Left lobe of liver (tissue), 2 donors: Measurements from ENCODE around the gene CHAF1A. TPM values are rescaled to one million over a fixed set of nuclear protein-coding genes. Genes with fewer than 3 reads are reported as not detected.
A peak's percentile ranks its signal among the peaks of the same experiment; 100 is the strongest.

Experiments used
- ATAC-seq: fragments of 200-7000 bp; cut with Tn5 transposase; one replicate; pipeline ENCODE4 v1.9.1; 2020; ENCODE audit warnings: mild to moderate bottlenecking, moderate library complexity
- DNase-seq: peaks from one replicate; pipeline ENCODE4 v3.0.0-alpha.2; 2020; ENCODE audit warnings: low spot score
- total RNA-seq: library from RNA; stranded (reverse); gene quantifications from one replicate; pipeline ENCODE4 v1.2.1, GENCODE V29; 2021
- donor health status: DM: no; HTN: no; CAD: no; lungs with moderate emphysema.
- donor health status: DM: no; HTN: yes; CAD: no.

The CHAF1A gene
- total RNA-seq: 3.3 TPM

GRCh38 chr19:4402171-4403004, at the start of gene CHAF1A:
Gene CHAF1A, plus strand, starts transcription at chr19:4402640. Its CDS starts 123 bp downstream, at chr19:4402763.
- DNase-seq (peak; percentile 100), ATAC-seq (peak; percentile 81)

- no peak for DNase-seq
- ATAC-seq: peak; percentile 70
Measured at GRCh38 chr19:4352701-4353121, 49.7 kb upstream of the CHAF1A start.

GRCh38 chr19:4354282-4354681, 48.2 kb upstream of the CHAF1A start:
- DNase-seq (no peak), ATAC-seq (no peak)

- no peak for ATAC-seq
- no peak for DNase-seq
Measured at GRCh38 chr19:4354897-4355296, 47.5 kb upstream of the CHAF1A start.

- ATAC-seq (no peak), DNase-seq (no peak)
Measured at GRCh38 chr19:4357095-4357797, 45.2 kb upstream of the CHAF1A start.

GRCh38 chr19:4357921-4358326, 44.5 kb upstream of the CHAF1A start:
- DNase-seq: no peak
- no peak for ATAC-seq

- DNase-seq: no peak
- no peak for ATAC-seq
Measured at GRCh38 chr19:4358709-4359626, 43.5 kb upstream of the CHAF1A start.

GRCh38 chr19:4359627-4360000, 42.8 kb upstream of the CHAF1A start:
- no peak for DNase-seq
- peak; percentile 4 for ATAC-seq

- ATAC-seq (no peak), DNase-seq (no peak)
Measured at GRCh38 chr19:4360081-4360569, 42.3 kb upstream of the CHAF1A start.

GRCh38 chr19:4360641-4361151, 41.7 kb upstream of the CHAF1A start:
- DNase-seq (no peak), ATAC-seq (peak; percentile 17)

- DNase-seq (no peak), ATAC-seq (no peak)
Measured at GRCh38 chr19:4361152-4362046, 41.0 kb upstream of the CHAF1A start.

GRCh38 chr19:4362101-4362828, 40.2 kb upstream of the CHAF1A start:
- ATAC-seq (peak; percentile 2), DNase-seq (no peak)

- peak; percentile 5 for ATAC-seq
- peak; percentile 50 for DNase-seq
Measured at GRCh38 chr19:4362831-4363545, 39.5 kb upstream of the CHAF1A start.

- DNase-seq (no peak), ATAC-seq (no peak)
Measured at GRCh38 chr19:4363571-4364304, 38.7 kb upstream of the CHAF1A start.

GRCh38 chr19:4365341-4365740, 37.1 kb upstream of the CHAF1A start:
- DNase-seq (no peak), ATAC-seq (no peak)

GRCh38 chr19:4365791-4366665, 36.4 kb upstream of the CHAF1A start:
- DNase-seq: no peak
- no peak for ATAC-seq
